ENCODE results near the gene SH3BP4. TPM values are rescaled to one million over a fixed set of nuclear protein-coding genes. Genes with fewer than 3 reads are reported as not detected.

SH3BP4 gene
- total RNA-seq, 1 donor from 2014 or later, result 53.4 TPM

DNA sequence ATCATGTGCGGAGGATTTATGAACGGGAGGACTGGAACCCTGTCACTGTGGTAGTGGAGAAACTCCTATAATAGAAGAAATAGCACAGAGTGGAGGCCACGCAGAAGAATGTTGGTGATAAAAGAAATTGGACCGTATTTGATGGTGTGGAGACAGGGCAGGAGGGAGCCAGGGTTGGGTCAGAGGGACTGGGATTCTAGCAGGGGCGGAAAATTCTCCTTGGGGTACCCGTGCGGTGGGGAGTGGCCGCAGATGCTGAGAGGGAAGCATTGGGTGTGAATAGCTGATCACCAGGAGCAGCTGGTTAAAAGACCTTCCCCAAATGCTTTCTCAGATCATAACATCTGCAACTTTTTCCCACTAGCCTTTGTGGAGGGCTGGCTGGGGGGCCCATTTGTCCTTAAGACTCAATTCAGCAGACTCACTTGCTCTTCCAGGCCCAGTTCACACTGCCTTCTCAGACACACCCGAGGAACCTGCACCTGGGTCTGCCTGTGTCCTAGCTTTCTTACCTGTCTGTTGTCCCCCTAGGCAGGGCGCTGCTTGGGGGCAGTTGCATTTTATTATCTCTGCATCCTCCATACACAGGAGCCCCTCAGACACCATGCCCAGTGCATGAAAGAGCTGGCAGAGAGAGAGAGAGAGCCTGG lies 7.1 kb downstream of the SH3BP4 start:
- Histone ChIP-seq H3K4me1 (peaks cover 77% of the 10 kb centered on the region), H3K9me3 (ENCODE audit: low read depth) (no peaks in the 10 kb centered on the region), H3K9ac (no peak overlapping the region), H3K27me3 (no peaks in the 10 kb centered on the region), H3K79me2 (ENCODE audit: low read depth) (peaks cover 100% of the 10 kb centered on the region), H3K4me3 (no peak overlapping the region), H3K36me3 (no peaks in the 10 kb centered on the region), H3F3A (ENCODE audit: low read depth) (peaks cover 32% of the 10 kb centered on the region), H4K20me1 (ENCODE audit: low read depth) (peaks cover 100% of the 10 kb centered on the region), H3K27ac (no peak overlapping the region), H3K4me2 (no peak overlapping the region), H2AFZ (replicated peaks) (no peak overlapping the region)
- TF ChIP-seq EZH2phosphoT487 (IDR thresholded peaks at IDR 0.05), result no peak
- TF ChIP-seq, protein P1, sequence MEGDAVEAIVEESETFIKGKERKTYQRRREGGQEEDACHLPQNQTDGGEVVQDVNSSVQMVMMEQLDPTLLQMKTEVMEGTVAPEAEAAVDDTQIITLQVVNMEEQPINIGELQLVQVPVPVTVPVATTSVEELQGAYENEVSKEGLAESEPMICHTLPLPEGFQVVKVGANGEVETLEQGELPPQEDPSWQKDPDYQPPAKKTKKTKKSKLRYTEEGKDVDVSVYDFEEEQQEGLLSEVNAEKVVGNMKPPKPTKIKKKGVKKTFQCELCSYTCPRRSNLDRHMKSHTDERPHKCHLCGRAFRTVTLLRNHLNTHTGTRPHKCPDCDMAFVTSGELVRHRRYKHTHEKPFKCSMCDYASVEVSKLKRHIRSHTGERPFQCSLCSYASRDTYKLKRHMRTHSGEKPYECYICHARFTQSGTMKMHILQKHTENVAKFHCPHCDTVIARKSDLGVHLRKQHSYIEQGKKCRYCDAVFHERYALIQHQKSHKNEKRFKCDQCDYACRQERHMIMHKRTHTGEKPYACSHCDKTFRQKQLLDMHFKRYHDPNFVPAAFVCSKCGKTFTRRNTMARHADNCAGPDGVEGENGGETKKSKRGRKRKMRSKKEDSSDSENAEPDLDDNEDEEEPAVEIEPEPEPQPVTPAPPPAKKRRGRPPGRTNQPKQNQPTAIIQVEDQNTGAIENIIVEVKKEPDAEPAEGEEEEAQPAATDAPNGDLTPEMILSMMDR (IDR thresholded peaks at IDR 0.05), result no peak
- TF ChIP-seq EZH2 (IDR thresholded peaks at IDR 0.05), result no peak
- Mint-ChIP-seq H3K36me3 (peaks cover 57% of the 10 kb centered on the region), H3K9me3 (peaks cover 35% of the 10 kb centered on the region), H3K27me3 (ENCODE audit: insufficient read depth, low read depth) (peaks cover 5% of the 10 kb centered on the region), H3K4me3 (no peak overlapping the region), H3K27ac (peak overlapping the region; percentile 63), H3K4me1 (peaks cover 69% of the 10 kb centered on the region)
- no peak for DNase-seq (ENCODE audit: low spot score)

DNA sequence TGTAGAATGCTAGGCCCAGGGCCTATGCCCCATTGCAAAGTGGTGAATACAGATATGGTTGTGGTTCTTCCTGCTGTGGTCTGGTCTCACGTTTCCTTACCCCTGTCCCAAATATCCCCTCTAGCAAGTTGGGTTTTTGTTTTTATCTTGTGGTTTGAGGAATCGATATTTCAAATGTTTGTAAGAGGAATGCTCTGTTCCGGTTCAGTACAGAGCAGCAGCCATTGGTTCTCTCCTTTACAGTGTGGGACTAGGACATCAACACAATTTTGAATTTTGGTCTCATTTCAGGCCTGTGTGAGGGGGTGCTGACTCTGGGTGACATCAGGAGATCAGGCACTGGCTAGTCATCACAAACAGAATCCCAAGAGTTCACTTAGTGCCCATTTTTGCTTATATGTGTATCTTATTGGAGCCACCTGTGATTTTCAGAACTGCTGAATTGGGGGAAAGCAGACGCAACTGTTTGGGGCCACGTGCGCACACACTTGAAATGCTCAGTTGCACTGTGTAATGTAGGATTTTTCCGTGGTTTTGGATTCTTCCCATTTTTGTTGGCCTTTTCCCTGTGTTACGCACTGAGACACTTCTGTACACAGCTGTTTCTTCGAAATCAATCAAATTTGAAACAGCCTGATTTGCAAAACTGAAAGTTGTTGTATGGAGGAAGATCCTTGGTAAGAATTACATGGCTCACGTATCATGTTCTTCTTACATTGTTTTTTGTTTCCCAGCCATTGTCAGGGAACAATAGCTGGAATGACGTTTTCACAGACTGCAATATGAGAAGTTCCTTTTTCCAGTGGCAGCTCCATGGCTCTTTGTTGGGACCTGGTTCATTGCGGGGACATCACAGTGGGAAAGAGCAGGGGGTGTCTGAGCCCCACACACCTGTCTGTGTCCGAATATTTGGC lies 8.6 kb downstream of the SH3BP4 start:
- Histone ChIP-seq H3K4me1 (peaks cover 64% of the 10 kb centered on the region), H3F3A (ENCODE audit: low read depth) (peaks cover 16% of the 10 kb centered on the region), H3K79me2 (ENCODE audit: low read depth) (peaks cover 100% of the 10 kb centered on the region), H3K4me2 (no peak overlapping the region), H3K27ac (no peak overlapping the region), H2AFZ (replicated peaks) (no peak overlapping the region), H3K9ac (no peak overlapping the region), H3K36me3 (no peaks in the 10 kb centered on the region), H3K4me3 (no peak overlapping the region), H3K9me3 (ENCODE audit: low read depth) (no peaks in the 10 kb centered on the region), H4K20me1 (ENCODE audit: low read depth) (peaks cover 100% of the 10 kb centered on the region), H3K27me3 (no peaks in the 10 kb centered on the region)
- TF ChIP-seq EZH2 (IDR thresholded peaks at IDR 0.05) (no peak), EZH2phosphoT487 (IDR thresholded peaks at IDR 0.05) (no peak)
- TF ChIP-seq, protein P1 (IDR thresholded peaks at IDR 0.05), result no peak
- DNase-seq (ENCODE audit: low spot score), result peak; percentile 57
- Mint-ChIP-seq H3K9me3 (peaks cover 43% of the 10 kb centered on the region), H3K4me1 (peaks cover 59% of the 10 kb centered on the region), H3K27me3 (ENCODE audit: insufficient read depth, low read depth) (peaks cover 5% of the 10 kb centered on the region), H3K36me3 (peaks cover 68% of the 10 kb centered on the region), H3K4me3 (no peak overlapping the region), H3K27ac (peak overlapping the region; percentile 48)

DNA sequence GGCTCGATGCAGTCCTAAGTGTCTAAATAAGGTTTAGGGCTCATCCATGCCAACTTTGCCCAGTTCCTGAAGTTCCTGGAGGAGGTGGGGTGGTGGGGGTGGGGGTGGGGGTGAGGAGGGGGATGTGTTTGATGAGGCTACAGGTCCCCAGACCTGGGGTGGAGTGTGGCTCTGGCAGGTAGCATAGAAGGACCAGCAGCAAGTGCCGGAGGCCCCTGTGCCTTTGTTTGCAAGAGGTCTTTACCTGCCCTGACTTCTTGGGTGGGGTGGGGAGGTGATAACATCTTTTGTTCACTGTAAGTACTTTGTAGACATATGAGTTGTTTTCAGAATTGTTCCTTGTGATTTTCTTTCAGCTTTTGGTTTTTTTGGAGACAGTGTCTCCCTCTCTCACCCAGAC lies 10.0 kb downstream of the SH3BP4 start:
- Mint-ChIP-seq H3K9me3 (peaks cover 48% of the 10 kb centered on the region), H3K4me3 (no peak overlapping the region), H3K36me3 (peaks cover 68% of the 10 kb centered on the region), H3K27ac (no peak overlapping the region), H3K27me3 (ENCODE audit: insufficient read depth, low read depth) (peaks cover 2% of the 10 kb centered on the region), H3K4me1 (peaks cover 54% of the 10 kb centered on the region)
- H3K4me3 ChIP-seq, result no peak overlapping the region
- TF ChIP-seq EZH2 (IDR thresholded peaks at IDR 0.05), result no peak
- no peak for TF ChIP-seq EZH2phosphoT487 (IDR thresholded peaks at IDR 0.05)
- TF ChIP-seq, protein P1 (IDR thresholded peaks at IDR 0.05), result no peak
- peaks cover 100% of the 10 kb centered on the region for H3K79me2 ChIP-seq (ENCODE audit: low read depth)
- peaks cover 100% of the 10 kb centered on the region for H4K20me1 ChIP-seq (ENCODE audit: low read depth)
- no peaks in the 10 kb centered on the region for H3K27me3 ChIP-seq
- no peaks in the 10 kb centered on the region for H3K9me3 ChIP-seq (ENCODE audit: low read depth)
- H3K36me3 ChIP-seq, result no peaks in the 10 kb centered on the region
- DNase-seq (ENCODE audit: low spot score), result no peak
- H3K27ac ChIP-seq, result no peak overlapping the region
- peaks cover 15% of the 10 kb centered on the region for H3F3A ChIP-seq (ENCODE audit: low read depth)
- no peak overlapping the region for H2AFZ ChIP-seq (replicated peaks)
- peaks cover 52% of the 10 kb centered on the region for H3K4me1 ChIP-seq
- no peak overlapping the region for H3K9ac ChIP-seq
- no peak overlapping the region for H3K4me2 ChIP-seq

Measured in neural progenitor cell (in vitro differentiated cells).